SK-N-SH (cell line): Measurements from ENCODE around the gene VAMP7. TPM values are rescaled to one million over a fixed set of nuclear protein-coding genes. Genes with fewer than 3 reads are reported as not detected.

ENCODE experiments used
- CTCF ChIA-PET: fragments of 300-600, 350-600 bp; formaldehyde crosslinking; extraction: SDS; loops from one replicate; lab custom pipeline; 2021; lab: Yijun Ruan, JAX
- POLR2A ChIA-PET: fragments of 350-600 bp; sonication (Branson Sonifier 250); formaldehyde crosslinking; extraction: SDS; loops from one replicate; lab custom pipeline; 2020; ENCODE audit warnings: antibody characterized with exemption, inconsistent platforms; lab: Yijun Ruan, JAX
- DNase-seq: peaks from one replicate; pipeline ENCODE4 v3.0.0; 2012
- H2AFZ ChIP-seq: fragments of 200-600 bp; sonication (generic); 2 replicates; pipeline ENCODE4 v1.8.1; 2016; ENCODE audit warnings: antibody characterized with exemption, mild to moderate bottlenecking, low read depth
- H3F3A ChIP-seq: fragments of 200-600 bp; sonication (generic); replicated peaks from 2 replicates; pipeline ENCODE3; 2016; ENCODE audit warnings: antibody characterized with exemption, mild to moderate bottlenecking; ENCODE audit not compliant: insufficient read depth
- H3K27ac ChIP-seq, 2 experiments: fragments of 200-500 bp in 1 of 2; fragments of 200-600 bp in 1 of 2; sonication (Bioruptor generic) in 1 of 2; sonication (generic), shearing (Covaris generic) in 1 of 2; 2 replicates each; pipeline versions ENCODE4 v1.5.1 to v1.6.1; 2014 to 2016; ENCODE audit warnings: low read depth in 2 of 2, inconsistent platforms in 1 of 2, low read length in 1 of 2, mild to moderate bottlenecking in 1 of 2, mixed read lengths in 1 of 2
- H3K27me3 ChIP-seq: fragments of 200-600 bp; sonication (generic), shearing (Covaris generic); 2 replicates; pipeline ENCODE4 v1.6.1; 2016; ENCODE audit warnings: mixed run types; ENCODE audit not compliant: insufficient read depth
- H3K36me3 ChIP-seq, 2 experiments: fragments of 200-500 bp in 1 of 2; fragments of 200-600 bp in 1 of 2; sonication (Bioruptor generic) in 1 of 2; sonication (generic) in 1 of 2; replicated peaks in 1 of 2; 2 replicates each; pipeline versions ENCODE3 to v1.5.1; 2014 to 2016; ENCODE audit warnings: low read length in 1 of 2, mild to moderate bottlenecking in 1 of 2; ENCODE audit not compliant: insufficient read depth in 2 of 2, control insufficient read depth in 1 of 2
- H3K4me1 ChIP-seq, 2 experiments: fragments of 200-500 bp in 1 of 2; fragments of 200-600 bp in 1 of 2; sonication (Bioruptor generic) in 1 of 2; sonication (generic), shearing (Covaris generic) in 1 of 2; 2 replicates each; pipeline versions ENCODE4 v1.5.1 to v1.6.1; 2014 to 2016; ENCODE audit warnings: low read depth in 1 of 2, low read length in 1 of 2, mixed run types in 1 of 2; ENCODE audit not compliant: insufficient read depth in 2 of 2, control insufficient read depth in 1 of 2
- H3K4me2 ChIP-seq: fragments of 200-600 bp; sonication (generic), shearing (Covaris generic); 2 replicates; pipeline ENCODE4 v1.6.1; 2017; ENCODE audit warnings: mixed run types
- H3K4me3 ChIP-seq, 2 experiments: fragments of 200-500 bp in 1 of 2; fragments of 200-600 bp in 1 of 2; sonication (Bioruptor generic) in 1 of 2; sonication (generic), shearing (Covaris generic) in 1 of 2; 2 replicates each; pipeline versions ENCODE4 v1.5.1 to v1.8.1; 2014 to 2016; ENCODE audit warnings: low read depth in 2 of 2, inconsistent platforms in 1 of 2, low read length in 1 of 2, mild to moderate bottlenecking in 1 of 2, mixed read lengths in 1 of 2, moderate library complexity in 1 of 2
- H3K79me2 ChIP-seq: fragments of 200-600 bp; sonication (generic); 2 replicates; pipeline ENCODE4 v1.8.1; 2017; ENCODE audit warnings: mild to moderate bottlenecking; ENCODE audit not compliant: insufficient read depth
- H3K9ac ChIP-seq: fragments of 200-600 bp; sonication (generic); 2 replicates; pipeline ENCODE4 v1.6.1; 2017; ENCODE audit warnings: mixed run types
- H3K9me2 ChIP-seq: fragments of 200-600 bp; sonication (generic); 2 replicates; pipeline ENCODE4 v1.6.1; 2017; ENCODE audit warnings: mixed run types
- H3K9me3 ChIP-seq: fragments of 200-600 bp; sonication (generic); 2 replicates; pipeline ENCODE4 v1.6.1; 2017; ENCODE audit warnings: mixed run types, mild to moderate bottlenecking, moderate library complexity
- H4K20me1 ChIP-seq: fragments of 200-600 bp; sonication (generic); 2 replicates; pipeline ENCODE4 v1.6.1; 2017; ENCODE audit warnings: mild to moderate bottlenecking, mixed run types; ENCODE audit not compliant: insufficient read depth
- ELF1 ChIP-seq: IDR thresholded peaks from 2 replicates; pipeline ENCODE4 v1.4.0; 2012
- EZH2phosphoT487 ChIP-seq: fragments of 200-600 bp; sonication (generic); IDR thresholded peaks from 2 replicates; pipeline ENCODE4 v1.6.1; 2017; ENCODE audit warnings: low read depth, mixed run types, mild to moderate bottlenecking, antibody characterized with exemption, moderate library complexity, borderline replicate concordance
- MEF2A ChIP-seq: IDR thresholded peaks from 2 replicates; pipeline ENCODE4 v1.4.0; 2012; ENCODE audit warnings: low read depth, borderline replicate concordance
- NFIC ChIP-seq: IDR thresholded peaks from 2 replicates; pipeline ENCODE4 v1.4.0; 2012; ENCODE audit warnings: borderline replicate concordance
- NRF1 ChIP-seq: IDR thresholded peaks from 2 replicates; pipeline ENCODE4 v1.6.1; 2012; ENCODE audit warnings: low read depth, mild to moderate bottlenecking, low read length
- POLR2AphosphoS5 ChIP-seq: IDR thresholded peaks from 2 replicates; pipeline ENCODE4 v1.6.1; 2012; ENCODE audit warnings: low read depth, low read length
- RXRA ChIP-seq: IDR thresholded peaks from 2 replicates; pipeline ENCODE4 v1.4.0; 2012; ENCODE audit warnings: low read depth, mild to moderate bottlenecking, borderline replicate concordance
- SIN3A ChIP-seq: IDR thresholded peaks from 2 replicates; pipeline ENCODE4 v1.6.1; 2012; ENCODE audit warnings: low read depth, mild to moderate bottlenecking, low read length, moderate library complexity, borderline replicate concordance
- YY1 ChIP-seq: IDR thresholded peaks from 2 replicates; pipeline ENCODE4 v1.4.0; 2012; ENCODE audit warnings: low read depth, mild to moderate bottlenecking
- WGBS: methylation state at CpG from one replicate; pipeline ENCODE4 v1.1.6; 2017; ENCODE audit warnings: low lambda C conversion rate; 5-methylcytosine and 5-hydroxymethylcytosine counted together
- polyA plus RNA-seq, 3 experiments: library from polyadenylated mRNA; depleted of rRNA; stranded (reverse); fragments of >200 nt; gene quantifications; 2 replicates each; pipeline ENCODE4 v1.2.3, GENCODE V29; 2012
- TF ChIP-seq, protein P1 (sequence below): fragments of 150-350 bp; IDR thresholded peaks from 2 replicates; pipeline ENCODE4 v1.6.1; 2016; ENCODE audit warnings: mild to moderate bottlenecking, low read depth, low read length
- TF ChIP-seq, protein P2 (sequence below): IDR thresholded peaks from 2 replicates; pipeline ENCODE4 v1.6.1; 2012; ENCODE audit warnings: mild to moderate bottlenecking, low read depth, low read length, moderate library complexity
- TF ChIP-seq, protein P3 (sequence below): IDR thresholded peaks from 2 replicates; pipeline ENCODE4; 2012

Gene VAMP7
- polyA plus RNA-seq, 1 of the 3 experiments (the other 2 are of a cell fraction) = 23.9 TPM

GRCh38 chrX:155938132-155938531 lies 57.0 kb downstream of the VAMP7 start:
- no peak overlapping the region for H2AFZ ChIP-seq
- no peak overlapping the region for H3K9ac ChIP-seq
- H3K27me3 ChIP-seq = no peaks in the 10 kb centered on the region
- DNase-seq = no peak
- no peak overlapping the region for H3K4me3 ChIP-seq
- H3K9me2 ChIP-seq = no peaks in the 10 kb centered on the region
- TF ChIP-seq, protein P1, sequence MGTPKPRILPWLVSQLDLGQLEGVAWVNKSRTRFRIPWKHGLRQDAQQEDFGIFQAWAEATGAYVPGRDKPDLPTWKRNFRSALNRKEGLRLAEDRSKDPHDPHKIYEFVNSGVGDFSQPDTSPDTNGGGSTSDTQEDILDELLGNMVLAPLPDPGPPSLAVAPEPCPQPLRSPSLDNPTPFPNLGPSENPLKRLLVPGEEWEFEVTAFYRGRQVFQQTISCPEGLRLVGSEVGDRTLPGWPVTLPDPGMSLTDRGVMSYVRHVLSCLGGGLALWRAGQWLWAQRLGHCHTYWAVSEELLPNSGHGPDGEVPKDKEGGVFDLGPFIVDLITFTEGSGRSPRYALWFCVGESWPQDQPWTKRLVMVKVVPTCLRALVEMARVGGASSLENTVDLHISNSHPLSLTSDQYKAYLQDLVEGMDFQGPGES = no peak
- TF ChIP-seq RXRA (no peak), ELF1 (no peak), NFIC (no peak), POLR2AphosphoS5 (no peak)
- TF ChIP-seq, protein P2, sequence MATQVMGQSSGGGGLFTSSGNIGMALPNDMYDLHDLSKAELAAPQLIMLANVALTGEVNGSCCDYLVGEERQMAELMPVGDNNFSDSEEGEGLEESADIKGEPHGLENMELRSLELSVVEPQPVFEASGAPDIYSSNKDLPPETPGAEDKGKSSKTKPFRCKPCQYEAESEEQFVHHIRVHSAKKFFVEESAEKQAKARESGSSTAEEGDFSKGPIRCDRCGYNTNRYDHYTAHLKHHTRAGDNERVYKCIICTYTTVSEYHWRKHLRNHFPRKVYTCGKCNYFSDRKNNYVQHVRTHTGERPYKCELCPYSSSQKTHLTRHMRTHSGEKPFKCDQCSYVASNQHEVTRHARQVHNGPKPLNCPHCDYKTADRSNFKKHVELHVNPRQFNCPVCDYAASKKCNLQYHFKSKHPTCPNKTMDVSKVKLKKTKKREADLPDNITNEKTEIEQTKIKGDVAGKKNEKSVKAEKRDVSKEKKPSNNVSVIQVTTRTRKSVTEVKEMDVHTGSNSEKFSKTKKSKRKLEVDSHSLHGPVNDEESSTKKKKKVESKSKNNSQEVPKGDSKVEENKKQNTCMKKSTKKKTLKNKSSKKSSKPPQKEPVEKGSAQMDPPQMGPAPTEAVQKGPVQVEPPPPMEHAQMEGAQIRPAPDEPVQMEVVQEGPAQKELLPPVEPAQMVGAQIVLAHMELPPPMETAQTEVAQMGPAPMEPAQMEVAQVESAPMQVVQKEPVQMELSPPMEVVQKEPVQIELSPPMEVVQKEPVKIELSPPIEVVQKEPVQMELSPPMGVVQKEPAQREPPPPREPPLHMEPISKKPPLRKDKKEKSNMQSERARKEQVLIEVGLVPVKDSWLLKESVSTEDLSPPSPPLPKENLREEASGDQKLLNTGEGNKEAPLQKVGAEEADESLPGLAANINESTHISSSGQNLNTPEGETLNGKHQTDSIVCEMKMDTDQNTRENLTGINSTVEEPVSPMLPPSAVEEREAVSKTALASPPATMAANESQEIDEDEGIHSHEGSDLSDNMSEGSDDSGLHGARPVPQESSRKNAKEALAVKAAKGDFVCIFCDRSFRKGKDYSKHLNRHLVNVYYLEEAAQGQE = no peak
- TF ChIP-seq, protein P3, sequence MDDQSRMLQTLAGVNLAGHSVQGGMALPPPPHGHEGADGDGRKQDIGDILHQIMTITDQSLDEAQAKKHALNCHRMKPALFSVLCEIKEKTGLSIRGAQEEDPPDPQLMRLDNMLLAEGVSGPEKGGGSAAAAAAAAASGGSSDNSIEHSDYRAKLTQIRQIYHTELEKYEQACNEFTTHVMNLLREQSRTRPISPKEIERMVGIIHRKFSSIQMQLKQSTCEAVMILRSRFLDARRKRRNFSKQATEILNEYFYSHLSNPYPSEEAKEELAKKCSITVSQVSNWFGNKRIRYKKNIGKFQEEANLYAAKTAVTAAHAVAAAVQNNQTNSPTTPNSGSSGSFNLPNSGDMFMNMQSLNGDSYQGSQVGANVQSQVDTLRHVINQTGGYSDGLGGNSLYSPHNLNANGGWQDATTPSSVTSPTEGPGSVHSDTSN = no peak
- no peaks in the 10 kb centered on the region for H3K9me3 ChIP-seq
- ChIA-PET POLR2A (no interaction called here), CTCF (no interaction called here)
- no peaks in the 10 kb centered on the region for H3K79me2 ChIP-seq
- no peak overlapping the region for H3K27ac ChIP-seq
- no peaks in the 10 kb centered on the region for H3F3A ChIP-seq
- H4K20me1 ChIP-seq = no peaks in the 10 kb centered on the region
- H3K36me3 ChIP-seq = peaks cover 23 to 27% of the 10 kb centered on the region in 2 experiments
- no peaks in the 10 kb centered on the region; a peak in 1 of 4 replicates for H3K4me1 ChIP-seq
- H3K4me2 ChIP-seq = no peak overlapping the region

DNA sequence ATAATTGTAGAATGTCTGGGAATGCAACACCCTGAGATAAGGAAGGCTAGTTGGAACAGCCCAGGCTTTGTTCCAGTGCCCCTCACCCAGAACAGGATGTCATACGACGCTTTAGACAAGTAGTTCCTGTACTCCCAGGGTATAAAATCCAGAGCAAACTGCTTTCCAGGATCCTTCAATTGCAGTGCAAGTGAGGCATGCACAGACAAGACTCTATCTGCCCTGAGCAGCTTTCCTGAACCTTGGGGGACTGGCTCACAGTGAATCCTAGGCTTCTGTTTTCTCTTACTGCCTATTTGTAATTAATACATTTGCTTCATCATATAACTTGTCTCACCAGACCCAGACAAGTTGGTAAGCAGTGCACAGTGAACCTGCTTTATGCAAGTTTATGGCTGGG lies 68.0 kb downstream of the VAMP7 start:
- ChIA-PET POLR2A (no interaction called here), CTCF (no interaction called here)
- 64% methylated on average over 2 of the region's 2 CpGs for WGBS
- no peak overlapping the region for H3K27ac ChIP-seq
- no peak for DNase-seq
- no peak overlapping the region for H3K4me3 ChIP-seq
- H3K4me1 ChIP-seq = no peaks in the 10 kb centered on the region
- H3K4me2 ChIP-seq = no peak overlapping the region
- no peaks in the 10 kb centered on the region for H3K79me2 ChIP-seq
- no peak overlapping the region for H2AFZ ChIP-seq
- H3K36me3 ChIP-seq = peaks cover 0 to 1% of the 10 kb centered on the region in 2 experiments
- H3K9me2 ChIP-seq = no peaks in the 10 kb centered on the region
- no peaks in the 10 kb centered on the region for H3K9me3 ChIP-seq
- TF ChIP-seq NRF1 = no peak
- no peak for TF ChIP-seq SIN3A
- TF ChIP-seq YY1 = no peak
- no peak for TF ChIP-seq MEF2A
- no peak for TF ChIP-seq EZH2phosphoT487
- no peak overlapping the region for H3K9ac ChIP-seq
- no peaks in the 10 kb centered on the region for H3F3A ChIP-seq
- no peaks in the 10 kb centered on the region for H3K27me3 ChIP-seq
- no peaks in the 10 kb centered on the region for H4K20me1 ChIP-seq
